HK-2 (cell line): ENCODE measurements around the gene TSBP1.
"Not testable (repeated sequence)": the region's sequence is repeated elsewhere in the genome, so short reads cannot be mapped to it uniquely, and the experiment has no call there.

Experiments
- DNase-seq: peaks from one replicate; pipeline ENCODE4 v3.0.0-alpha.2; 2018; ENCODE audit not compliant: unreplicated experiment

The TSBP1 gene

DNA sequence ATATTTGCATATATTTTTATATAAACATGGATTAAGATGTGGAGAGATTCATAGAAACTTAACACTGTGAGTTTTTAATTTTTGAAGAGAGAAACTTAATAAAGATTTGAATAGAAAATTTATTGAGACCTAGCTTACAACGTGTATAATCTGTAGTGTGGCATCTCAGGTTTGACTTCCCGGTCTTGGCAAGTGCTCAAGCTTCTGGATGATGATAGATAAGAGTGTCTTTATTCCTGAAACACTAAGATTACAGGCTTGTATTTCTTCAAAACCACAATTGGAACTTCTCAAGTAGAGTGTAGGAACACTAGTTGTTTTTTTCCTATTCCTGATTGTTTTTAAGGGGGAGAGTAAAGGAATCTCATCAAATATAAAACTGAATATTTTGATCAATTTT is 83.3 kb downstream of the TSBP1 start:
- no peak for DNase-seq

DNA sequence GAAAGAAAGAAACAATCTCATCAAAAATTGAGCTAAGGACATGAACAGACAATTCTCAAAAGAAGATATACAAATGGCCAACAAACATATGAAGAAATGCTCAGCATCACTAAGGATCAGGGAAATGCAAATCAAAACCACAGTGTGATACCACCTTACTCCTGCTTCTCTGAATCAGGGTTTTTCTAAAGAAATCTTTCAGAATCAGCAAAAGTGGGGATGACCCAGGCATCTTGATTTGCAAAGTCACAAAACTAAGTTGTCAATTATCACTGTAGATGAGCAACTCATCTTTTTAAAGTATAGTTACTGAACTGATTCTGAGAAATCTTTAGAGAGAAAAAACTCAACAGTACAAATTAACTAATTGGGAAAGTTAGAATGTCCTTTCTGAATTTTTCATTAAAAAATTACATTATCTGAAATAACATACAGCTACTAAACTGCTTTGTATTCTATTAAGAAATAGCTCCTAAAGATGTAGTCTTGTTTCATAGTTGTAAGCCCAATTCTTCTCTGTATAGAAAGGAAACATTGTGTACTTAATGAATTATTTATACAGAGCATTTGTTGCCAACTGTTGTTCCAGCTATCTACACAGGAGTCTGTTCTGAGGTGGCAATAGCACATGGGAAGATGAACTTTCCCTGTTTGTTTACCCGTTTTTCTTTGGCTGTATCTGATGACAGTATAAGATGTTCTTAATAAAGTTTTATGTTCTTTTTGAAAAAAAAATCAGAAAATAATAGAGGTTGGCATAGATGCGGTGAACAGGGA is 97.7 kb downstream of the TSBP1 start:
- DNase-seq: not testable (repeated sequence)

DNA sequence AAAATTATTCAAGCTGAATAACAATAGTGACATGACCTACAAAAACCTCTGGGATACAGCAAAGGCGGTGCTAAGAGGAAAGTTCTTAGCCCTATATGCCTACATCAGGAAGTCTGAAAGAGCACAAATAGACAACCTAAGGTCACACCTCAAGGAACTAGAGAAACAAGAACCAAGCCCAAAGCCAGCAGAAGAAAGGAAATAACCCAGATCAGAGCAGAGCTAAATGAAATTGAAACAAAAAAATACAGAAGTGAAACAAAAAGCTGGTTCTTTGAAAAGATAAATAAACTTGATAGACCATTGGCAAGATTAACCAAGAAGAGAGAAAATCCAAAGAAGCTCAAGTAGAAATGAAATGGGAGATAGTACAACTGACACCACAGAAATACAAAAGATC is 100.3 kb downstream of the TSBP1 start:
- no peak for DNase-seq

DNA sequence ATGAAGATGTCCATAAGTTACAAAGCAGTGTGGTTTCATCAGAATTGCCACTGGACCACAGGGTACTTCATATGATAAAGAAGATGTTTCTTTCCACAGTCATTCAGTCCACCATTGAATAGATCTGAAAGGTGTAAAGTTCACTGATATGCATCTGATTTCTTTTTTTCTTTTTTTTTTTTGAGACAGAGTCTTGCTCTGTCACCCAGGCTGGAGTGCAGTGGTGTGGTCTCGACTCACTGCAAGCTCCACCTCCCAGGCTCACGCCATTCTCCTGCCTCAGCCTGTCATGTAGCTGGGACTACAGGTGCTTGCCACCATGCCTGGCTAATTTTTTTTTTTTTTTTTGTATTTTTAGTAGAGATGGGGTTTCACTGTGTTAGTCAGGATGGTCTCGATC is 103.2 kb downstream of the TSBP1 start:
- DNase-seq: not testable (repeated sequence)

DNA sequence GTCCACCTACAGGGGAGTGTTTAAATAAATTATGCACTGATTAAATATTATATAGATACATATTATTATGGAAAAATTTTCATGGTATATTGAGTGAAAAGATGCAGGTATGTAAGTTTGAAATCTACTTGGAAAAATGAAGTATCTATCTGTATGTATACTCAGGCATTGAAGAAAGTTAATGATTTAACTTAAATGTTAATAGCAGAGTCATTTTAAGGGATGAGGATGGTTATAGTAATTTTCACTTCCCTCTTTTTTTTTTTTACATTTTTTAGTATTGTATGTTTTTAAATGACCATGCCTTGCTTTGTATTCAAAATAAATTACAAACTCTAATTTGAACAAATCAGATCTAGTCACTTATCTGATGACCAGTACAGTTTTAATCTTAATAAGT is 104.7 kb downstream of the TSBP1 start:
- no peak for DNase-seq

DNA sequence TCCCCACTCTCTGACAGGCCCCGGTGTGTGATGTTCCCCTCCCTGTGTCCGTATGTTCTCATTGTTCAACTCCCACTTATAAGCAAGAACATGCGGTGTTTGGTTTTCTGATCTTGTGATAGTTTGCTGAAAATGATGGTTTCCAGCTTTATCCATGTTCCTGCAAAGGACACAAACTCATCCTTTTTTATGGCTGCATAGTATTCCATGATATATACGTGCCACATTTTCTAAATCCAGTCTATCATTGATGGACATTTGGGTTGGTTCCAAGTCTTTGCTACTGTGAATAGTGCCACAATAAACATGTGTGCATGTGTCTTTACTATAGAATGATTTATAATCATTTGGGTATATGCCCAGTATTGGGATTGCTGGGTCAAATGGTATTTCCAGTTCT is 114.4 kb downstream of the TSBP1 start:
- DNase-seq: not testable (repeated sequence)

DNA sequence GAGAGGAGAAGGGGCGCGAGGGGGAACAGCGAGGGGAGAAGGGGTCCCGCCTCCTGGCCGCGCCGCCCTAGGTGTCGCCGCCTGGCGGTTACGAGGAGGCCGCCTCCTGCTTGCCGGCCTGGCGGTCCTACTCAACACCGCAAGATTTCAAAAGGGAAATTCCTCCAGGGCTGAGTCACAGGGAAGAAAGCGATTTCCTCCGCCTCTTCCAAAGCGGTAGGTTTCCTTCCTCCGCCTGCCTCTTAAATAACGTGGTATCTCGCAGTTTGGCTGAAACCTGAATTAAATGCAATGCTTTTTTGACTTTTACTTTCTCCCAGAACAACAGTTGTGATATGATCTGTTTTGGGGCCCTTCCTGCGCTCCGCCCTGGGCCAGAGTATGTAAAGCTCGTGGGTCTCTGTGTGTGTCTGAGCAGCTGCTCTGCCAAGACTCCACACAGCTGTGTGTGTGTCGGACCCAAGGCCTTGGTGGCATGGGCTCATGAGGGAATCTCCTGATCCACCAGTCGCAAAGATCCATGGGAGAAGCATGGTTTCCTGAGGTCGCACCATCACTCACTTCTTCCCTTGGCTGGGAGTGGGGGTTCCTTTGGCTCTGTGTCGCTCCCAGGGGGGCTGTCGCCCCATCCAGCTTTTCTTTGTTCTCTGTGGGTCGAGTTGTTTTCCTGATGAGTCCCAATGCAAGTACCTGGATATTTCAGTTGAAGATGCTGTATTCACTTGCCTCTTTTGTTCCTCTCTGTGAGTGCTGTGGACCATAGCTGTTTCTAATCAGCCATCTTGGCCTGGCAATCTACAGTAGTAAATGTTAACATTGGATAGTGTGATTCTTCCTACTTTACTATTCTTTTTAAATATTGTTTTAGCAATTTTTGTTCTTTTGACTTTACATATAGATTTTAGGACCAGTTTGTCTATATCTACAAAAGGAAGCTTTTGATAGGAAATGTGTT is 116.2 kb downstream of the TSBP1 start:
- peak; percentile 79 for DNase-seq

DNA sequence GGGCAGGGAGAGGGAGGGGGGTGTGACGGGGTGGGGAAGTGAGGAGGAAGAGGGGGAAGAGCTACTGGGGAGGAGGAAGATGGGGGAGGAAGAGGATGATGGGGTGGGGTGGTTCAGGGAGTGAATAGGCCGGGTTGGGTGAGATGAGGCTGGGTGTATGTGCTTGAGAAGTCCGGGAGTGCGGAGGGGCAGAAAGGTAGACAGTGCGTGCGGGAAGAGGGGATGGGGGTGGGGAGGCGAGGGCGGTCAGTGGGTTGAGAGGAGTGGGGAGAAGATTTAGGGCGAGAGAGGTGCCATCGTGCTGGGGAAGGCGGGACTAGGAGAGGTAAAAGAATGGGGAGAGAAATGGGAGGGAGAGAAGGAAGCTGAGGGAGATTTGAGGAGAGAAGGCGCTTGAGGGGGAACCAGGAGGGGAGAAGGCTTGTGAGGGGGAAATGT is 116.9 kb downstream of the TSBP1 start:
- DNase-seq: no peak

DNA sequence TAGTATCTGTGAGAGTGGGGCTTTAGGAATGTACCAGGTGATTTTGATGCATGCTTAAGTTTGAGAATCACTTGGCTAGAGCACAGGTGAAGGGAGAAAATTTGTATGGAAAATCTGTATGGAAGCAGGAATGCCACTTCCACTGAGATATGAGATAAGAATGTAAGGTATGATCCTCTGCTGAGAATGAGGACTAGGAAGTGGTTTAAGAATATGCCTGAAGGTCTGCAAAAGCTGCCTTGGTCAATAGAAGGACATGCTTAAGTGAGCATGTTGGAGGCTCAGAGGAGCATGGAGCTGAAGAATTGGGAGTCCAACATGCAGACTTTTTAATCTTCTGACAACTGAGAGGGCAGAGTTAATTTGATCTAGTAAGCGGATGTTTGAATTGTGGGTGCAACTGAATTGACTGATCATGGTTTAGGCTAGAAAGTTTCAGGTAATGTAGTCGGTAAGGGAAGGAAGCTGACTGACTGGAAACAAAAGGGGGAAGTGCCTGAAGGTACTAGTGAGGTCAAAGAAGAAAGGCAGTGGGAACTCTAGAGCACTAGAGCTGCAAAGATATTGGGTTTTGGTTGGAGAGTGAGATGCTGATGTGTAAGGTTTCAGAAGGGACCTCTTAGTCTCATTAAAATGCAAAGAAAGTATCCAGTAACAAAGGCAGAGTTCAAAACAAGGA is 119.2 kb downstream of the TSBP1 start:
- no peak for DNase-seq

DNA sequence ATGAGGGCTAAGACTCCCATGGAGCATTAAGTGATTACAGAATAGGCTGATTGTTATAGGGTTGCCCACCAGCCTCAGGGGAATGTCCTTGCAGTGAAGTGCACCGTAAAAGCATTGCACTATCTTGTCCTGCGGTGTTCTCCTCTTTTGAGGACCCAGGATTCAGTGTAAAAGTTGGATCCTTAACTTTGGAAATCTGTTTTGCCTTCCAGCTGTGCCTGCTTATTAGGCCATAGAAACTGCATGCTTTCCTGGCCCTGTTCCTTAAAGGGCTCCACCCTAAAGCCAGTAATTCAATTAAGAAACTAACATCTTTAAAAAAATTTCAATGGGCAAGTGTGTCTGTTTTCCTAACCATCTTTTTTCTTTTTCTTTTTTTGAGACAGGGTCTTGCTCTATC is 122.4 kb downstream of the TSBP1 start:
- no peak for DNase-seq

DNA sequence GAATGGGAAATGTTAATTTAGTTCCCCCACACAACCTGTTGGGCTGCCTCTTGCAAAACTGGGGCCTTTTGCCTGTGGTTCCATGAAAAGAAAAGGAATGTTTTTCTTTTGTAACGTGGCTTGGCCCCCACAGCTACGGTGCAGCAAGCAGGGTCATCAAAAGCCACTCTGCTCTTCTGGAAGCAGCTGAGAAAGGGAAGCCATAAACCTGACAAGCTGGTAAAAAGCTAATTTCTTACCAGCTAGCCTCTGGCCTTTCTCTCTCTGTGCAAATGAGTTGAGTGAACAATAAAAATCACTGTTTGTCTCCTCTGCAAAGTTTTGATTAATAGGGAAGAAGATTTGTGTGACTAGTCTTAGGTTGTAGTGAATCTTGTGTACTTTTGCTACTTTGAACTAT is 124.3 kb downstream of the TSBP1 start:
- no peak for DNase-seq

DNA sequence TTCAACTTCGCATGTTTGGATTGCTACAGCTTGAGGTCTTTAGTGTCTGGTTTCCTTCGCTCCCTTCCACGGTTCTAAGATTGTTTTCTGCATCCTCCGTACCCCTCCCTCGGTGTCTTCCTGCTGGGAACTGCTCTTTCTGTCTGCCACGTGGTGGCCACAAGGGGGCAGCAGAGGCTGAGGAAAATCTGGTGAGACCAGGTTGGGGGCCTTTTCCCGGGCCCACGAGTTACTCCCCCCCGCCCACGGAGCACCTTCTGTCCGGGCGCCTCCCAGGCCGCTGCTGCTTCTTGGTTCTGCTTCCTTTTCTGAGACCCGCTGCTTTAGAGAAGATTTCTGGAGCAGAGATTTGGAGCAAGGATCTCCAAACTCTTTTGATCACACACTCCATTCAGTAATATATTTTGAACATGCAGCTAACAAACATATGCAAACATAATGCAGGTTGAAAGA is 126.7 kb downstream of the TSBP1 start:
- peak; percentile 71 for DNase-seq

DNA sequence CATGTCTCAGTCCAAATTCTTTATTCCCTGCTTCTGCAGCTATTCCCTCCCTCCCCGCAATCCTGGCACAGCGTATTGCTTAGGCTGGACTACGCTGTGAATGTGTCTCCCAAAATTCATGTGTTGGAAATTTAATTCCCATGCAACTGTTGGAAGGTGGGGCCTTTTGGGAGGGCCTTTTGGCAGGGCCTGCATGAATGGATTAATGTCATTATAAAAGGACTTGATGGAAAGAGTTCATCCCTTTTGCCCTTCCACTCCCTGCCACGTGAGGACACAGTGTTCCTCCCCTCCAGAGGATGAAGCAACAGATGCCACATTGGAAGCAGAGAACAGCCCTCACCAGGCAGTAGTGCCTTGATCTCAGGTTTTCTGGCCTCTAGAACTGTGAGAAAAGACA is 127.4 kb downstream of the TSBP1 start:
- no peak for DNase-seq
